Measurements from ENCODE around the gene PBX1. TPM values are rescaled to one million over a fixed set of nuclear protein-coding genes. Genes with fewer than 3 reads are reported as not detected.

Gene PBX1
- total and polyA plus RNA-seq, 2 donors from 2014 or later, result 14.9 to 91.5 TPM

DNA sequence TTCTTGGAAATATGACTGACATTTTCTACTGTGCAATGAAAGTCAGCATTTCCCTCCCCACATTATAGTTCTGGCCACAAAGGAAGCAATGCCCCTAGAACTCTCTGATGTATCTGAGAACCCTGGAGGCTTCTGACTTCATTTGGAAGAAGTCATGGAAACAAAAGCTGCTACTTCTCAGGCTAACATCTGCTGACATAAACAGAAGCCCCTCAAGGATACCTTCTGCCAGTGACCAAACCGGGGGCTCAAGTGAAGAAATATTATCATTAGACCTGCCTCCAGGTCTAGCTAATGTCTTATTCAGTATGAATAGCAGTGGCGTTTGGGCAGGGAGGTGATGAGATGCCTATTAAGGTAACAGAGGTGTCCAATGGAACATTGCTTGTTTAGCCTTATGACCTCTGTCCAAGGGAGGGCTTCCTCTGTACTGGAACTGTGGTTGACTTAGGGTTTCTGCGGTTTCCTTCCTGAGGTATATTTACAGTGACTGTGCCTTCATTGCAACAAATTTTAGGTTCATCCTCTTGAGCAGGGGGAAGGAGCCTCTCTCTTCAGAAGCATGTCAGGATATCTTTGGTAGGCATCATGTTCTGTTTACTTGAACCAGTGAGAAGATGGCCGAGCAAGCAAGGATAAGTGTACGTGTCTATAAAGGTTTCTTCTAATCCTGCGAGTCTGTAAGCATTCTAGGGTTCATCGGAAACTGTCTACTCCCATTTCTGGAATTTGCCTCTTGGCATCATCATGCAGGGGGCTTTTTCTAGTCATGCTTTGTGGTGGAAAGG, 161.7 kb downstream of the PBX1 start:
- FAIRE-seq (no peak), DNase-seq (peak in 1 of 5 donors; percentile 40)
- Histone ChIP-seq H3K9me3 (ENCODE audit: control insufficient read depth in 2 of 3, insufficient read depth in 1 of 3, low read length in 3 of 3) (no peaks in the 10 kb centered on the region), H3K9ac (ENCODE audit: low read length in 3 of 3) (no peak overlapping the region), H3K4me1 (ENCODE audit: control insufficient read depth in 2 of 3, insufficient read depth in 2 of 3, low read depth in 1 of 3, low read length in 3 of 3) (peaks cover 0 to 38% (median 23%) of the 10 kb centered on the region in 3 donors), H3K36me3 (ENCODE audit: control insufficient read depth in 2 of 3, insufficient read depth in 3 of 3, low read length in 3 of 3) (no peaks in the 10 kb centered on the region), H3K27me3 (ENCODE audit: control insufficient read depth, insufficient read depth, low read length) (no peaks in the 10 kb centered on the region), H3K4me3 (ENCODE audit: low read length in 3 of 3) (no peak overlapping the region), H3K27ac (ENCODE audit: low read depth in 2 of 2, low read length in 2 of 2) (no peak overlapping the region)
- TF ChIP-seq, protein P1, sequence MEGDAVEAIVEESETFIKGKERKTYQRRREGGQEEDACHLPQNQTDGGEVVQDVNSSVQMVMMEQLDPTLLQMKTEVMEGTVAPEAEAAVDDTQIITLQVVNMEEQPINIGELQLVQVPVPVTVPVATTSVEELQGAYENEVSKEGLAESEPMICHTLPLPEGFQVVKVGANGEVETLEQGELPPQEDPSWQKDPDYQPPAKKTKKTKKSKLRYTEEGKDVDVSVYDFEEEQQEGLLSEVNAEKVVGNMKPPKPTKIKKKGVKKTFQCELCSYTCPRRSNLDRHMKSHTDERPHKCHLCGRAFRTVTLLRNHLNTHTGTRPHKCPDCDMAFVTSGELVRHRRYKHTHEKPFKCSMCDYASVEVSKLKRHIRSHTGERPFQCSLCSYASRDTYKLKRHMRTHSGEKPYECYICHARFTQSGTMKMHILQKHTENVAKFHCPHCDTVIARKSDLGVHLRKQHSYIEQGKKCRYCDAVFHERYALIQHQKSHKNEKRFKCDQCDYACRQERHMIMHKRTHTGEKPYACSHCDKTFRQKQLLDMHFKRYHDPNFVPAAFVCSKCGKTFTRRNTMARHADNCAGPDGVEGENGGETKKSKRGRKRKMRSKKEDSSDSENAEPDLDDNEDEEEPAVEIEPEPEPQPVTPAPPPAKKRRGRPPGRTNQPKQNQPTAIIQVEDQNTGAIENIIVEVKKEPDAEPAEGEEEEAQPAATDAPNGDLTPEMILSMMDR (IDR thresholded peaks at IDR 0.05; ENCODE audit: borderline replicate concordance, extremely low read depth, insufficient read depth), result no peak
- intact Hi-C loops (cut with DNase I), result no loop called here

DNA sequence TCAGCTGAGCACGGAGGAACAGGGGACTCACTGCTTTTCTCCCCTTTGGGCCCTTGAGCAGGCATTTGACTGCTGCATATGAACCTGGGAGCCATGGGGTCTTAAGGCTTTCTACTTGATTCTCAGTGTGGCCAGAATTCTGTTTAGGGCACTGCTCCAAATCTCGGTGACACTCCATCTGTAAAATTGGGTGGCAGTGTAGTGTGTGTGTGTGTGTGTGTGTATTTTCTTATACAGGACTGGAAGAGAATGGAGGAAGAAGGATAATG, 162.2 kb downstream of the PBX1 start:
- H3K4me1 ChIP-seq (ENCODE audit: control insufficient read depth in 2 of 3, insufficient read depth in 2 of 3, low read depth in 1 of 3, low read length in 3 of 3), result peaks cover 0 to 38% (median 23%) of the 10 kb centered on the region in 3 donors
- no peak overlapping the region for H3K9ac ChIP-seq (ENCODE audit: low read length in 3 of 3)
- TF ChIP-seq, protein P1 (IDR thresholded peaks at IDR 0.05; ENCODE audit: borderline replicate concordance, extremely low read depth, insufficient read depth), result no peak
- DNase-seq, result no peak
- no peaks in the 10 kb centered on the region for H3K27me3 ChIP-seq (ENCODE audit: control insufficient read depth, insufficient read depth, low read length)
- no peaks in the 10 kb centered on the region for H3K36me3 ChIP-seq (ENCODE audit: control insufficient read depth in 2 of 3, insufficient read depth in 3 of 3, low read length in 3 of 3)
- intact Hi-C loops (cut with DNase I), result no loop called here
- FAIRE-seq, result no peak
- no peak overlapping the region for H3K4me3 ChIP-seq (ENCODE audit: low read length in 3 of 3)
- H3K27ac ChIP-seq (ENCODE audit: low read depth in 2 of 2, low read length in 2 of 2), result no peak overlapping the region
- no peaks in the 10 kb centered on the region for H3K9me3 ChIP-seq (ENCODE audit: control insufficient read depth in 2 of 3, insufficient read depth in 1 of 3, low read length in 3 of 3)

DNA sequence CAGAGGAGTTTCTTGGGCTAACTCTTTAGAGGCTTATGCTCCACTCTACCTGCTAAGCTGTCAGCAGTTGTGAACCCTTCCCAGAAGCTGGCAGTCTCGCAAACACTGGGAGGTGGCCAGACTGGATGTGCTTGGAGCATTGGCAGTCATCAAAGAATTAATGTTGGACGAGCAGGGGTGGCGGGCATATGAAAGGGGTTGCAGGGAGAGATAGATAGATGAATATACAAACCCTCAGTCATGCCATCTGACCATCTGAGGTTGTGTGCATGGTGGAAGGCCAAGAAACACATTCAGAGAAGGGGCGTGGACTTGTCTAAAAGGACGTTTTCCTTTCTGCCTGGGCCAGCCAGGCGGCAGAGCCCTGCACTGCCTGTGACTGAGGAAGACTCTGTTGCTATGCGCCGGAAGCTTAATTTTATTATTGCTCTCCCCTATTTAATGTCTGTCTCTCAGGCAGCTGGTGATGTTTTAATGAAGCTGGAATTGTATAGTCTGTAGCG, 164.4 kb downstream of the PBX1 start:
- no peak overlapping the region for H3K4me3 ChIP-seq (ENCODE audit: low read length in 3 of 3)
- no peak overlapping the region for H3K9ac ChIP-seq (ENCODE audit: low read length in 3 of 3)
- H3K27ac ChIP-seq (ENCODE audit: low read depth in 2 of 2, low read length in 2 of 2), result no peak overlapping the region
- H3K27me3 ChIP-seq (ENCODE audit: control insufficient read depth, insufficient read depth, low read length), result no peaks in the 10 kb centered on the region
- no peaks in the 10 kb centered on the region for H3K36me3 ChIP-seq (ENCODE audit: control insufficient read depth in 2 of 3, insufficient read depth in 3 of 3, low read length in 3 of 3)
- H3K4me1 ChIP-seq (ENCODE audit: control insufficient read depth in 2 of 3, insufficient read depth in 2 of 3, low read depth in 1 of 3, low read length in 3 of 3), result peaks cover 0 to 38% (median 23%) of the 10 kb centered on the region in 3 donors
- TF ChIP-seq, protein P1 (IDR thresholded peaks at IDR 0.05; ENCODE audit: borderline replicate concordance, extremely low read depth, insufficient read depth), result no peak
- intact Hi-C loops (cut with DNase I), result no loop called here
- FAIRE-seq (no peak), DNase-seq (no peak)
- no peaks in the 10 kb centered on the region for H3K9me3 ChIP-seq (ENCODE audit: control insufficient read depth in 2 of 3, insufficient read depth in 1 of 3, low read length in 3 of 3)

Data from kidney (tissue), 14 donors.